ENCODE data around the gene ERFL. TPM values are rescaled to one million over a fixed set of nuclear protein-coding genes. Genes with fewer than 3 reads are reported as not detected.
A peak's percentile ranks its signal among the peaks of the same experiment; 100 is the strongest.

ERFL gene
- total and polyA plus RNA-seq, 2 of the 8 experiments (the other 6 are each of a cell fraction or from before 2014, with no cell fraction given) = 0.12 TPM; not detected in 1

DNA sequence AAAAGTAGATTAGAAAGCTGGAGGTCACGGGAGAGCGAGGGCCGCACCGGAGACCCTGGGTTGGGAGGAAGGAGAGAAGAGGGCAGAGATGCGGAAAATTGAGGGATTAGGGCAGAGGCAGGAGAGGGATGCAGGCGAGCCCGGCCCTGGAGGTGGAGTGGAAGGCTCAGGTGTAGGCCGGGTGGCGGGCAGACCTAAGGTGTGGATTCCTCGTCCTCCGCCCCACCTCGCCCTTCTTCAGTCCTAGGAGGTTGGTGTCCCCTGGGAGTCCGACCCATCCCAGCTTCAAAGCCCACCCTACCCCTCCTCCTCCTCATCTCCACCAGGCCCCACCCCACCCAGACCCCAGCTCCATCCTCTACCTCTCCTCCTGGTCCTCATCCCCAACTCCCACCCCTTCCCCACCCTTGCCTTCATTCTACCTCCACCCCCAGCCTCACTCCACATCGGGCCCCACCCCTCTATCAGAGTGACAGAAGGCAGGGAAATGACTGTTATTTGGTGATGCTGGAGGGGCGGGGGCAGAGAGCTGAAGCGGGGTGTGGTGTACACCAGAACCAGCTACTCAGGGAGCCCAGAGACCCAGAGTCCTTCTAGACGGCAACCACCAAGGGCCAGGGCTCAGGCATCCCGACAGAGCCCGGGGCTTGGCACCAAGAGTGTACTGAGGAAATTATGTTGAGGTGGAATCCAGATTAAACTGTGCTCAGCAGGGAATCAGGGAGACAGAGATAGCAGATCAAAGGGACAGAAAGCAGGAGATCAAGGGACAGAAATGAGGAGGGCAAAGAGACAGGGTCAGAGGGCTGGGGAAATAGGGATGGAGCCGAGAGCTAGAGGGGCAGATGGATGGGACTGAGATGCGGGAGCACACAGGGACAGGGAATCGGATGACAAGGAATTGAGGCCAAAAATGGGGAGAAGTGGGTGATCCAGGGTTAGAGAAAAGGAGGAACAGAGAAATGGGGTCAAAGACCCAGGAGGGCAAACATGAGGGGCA is 6.4 kb downstream of the ERFL start:
- CTCF ChIA-PET (ENCODE audit: partially characterized antibody) = interaction anchor here (0.9 to 2.1 kb wide), 11 partner anchors 9 to 59 kb away, joined by 3 to 9 read pairs (median 3); no protein-coding TSS in a partner anchor
- Histone ChIP-seq H2BK12ac (ENCODE audit: low read depth, low read length) (peak overlapping the region; percentile 75; the same call in 1 of the 2 replicates), H3K27me3 (replicated peaks in 1 of 4; ENCODE audit: control insufficient read depth in 3 of 4, extremely low read depth in 1 of 4, insufficient read depth in 3 of 4, low read length in 3 of 4) (peaks cover 68 to 99% (median 95%) of the 10 kb centered on the region in 4 experiments), H3K4me2 (ENCODE audit: insufficient read depth in 1 of 2, low read depth in 2 of 2, low read length in 2 of 2) (peak overlapping the region; percentile 23 to 53), H3K4ac (replicated peaks; ENCODE audit: insufficient read length, low read depth, low read length) (no peak overlapping the region), H3K79me2 (ENCODE audit: control insufficient read depth in 1 of 2, insufficient read depth in 2 of 2, low read length in 2 of 2) (no peaks in the 10 kb centered on the region), H3K18ac (ENCODE audit: extremely low read depth, low read length) (no peak overlapping the region; the same call in 1 of the 2 replicates), H4K5ac (ENCODE audit: insufficient read length, low read depth, low read length) (no peak overlapping the region), H3K36me3 (ENCODE audit: control insufficient read depth in 2 of 4, insufficient read depth in 4 of 4, low read length in 3 of 4) (no peaks in the 10 kb centered on the region), H2BK20ac (ENCODE audit: low read length) (no peak overlapping the region; the same call in 1 of the 2 replicates), H2AK5ac (ENCODE audit: low read depth, low read length) (0 out of 2 replicates have a peak overlapping the region, but pooled peaks have one; percentile 20), H3K4me1 (replicated peaks in 1 of 4; ENCODE audit: control insufficient read depth in 3 of 4, insufficient read depth in 4 of 4, low read length in 3 of 4) (peaks cover 0 to 14% (median 7%) of the 10 kb centered on the region in 4 experiments; a peak in 6 of 7 replicates), H4K91ac (replicated peaks; ENCODE audit: insufficient read length, low read length) (no peak overlapping the region), H3K14ac (ENCODE audit: insufficient read length) (no peak overlapping the region), H3K4me3 (ENCODE audit: extremely low read depth in 1 of 4, insufficient read depth in 2 of 4, low read depth in 3 of 4, low read length in 4 of 4) (peak overlapping the region; percentile 3 to 44 (median 8); a peak in 5 of 8 replicates), H4K20me1 (replicated peaks in 1 of 2; ENCODE audit: control insufficient read depth in 1 of 2, insufficient read depth in 2 of 2, low read length in 2 of 2) (peaks cover 4 to 42% of the 10 kb centered on the region in 2 experiments), H3K27ac (ENCODE audit: low read depth, low read length) (no peak overlapping the region), H3K23ac (ENCODE audit: insufficient read length) (no peak overlapping the region), H2AFZ (ENCODE audit: low read length) (no peak overlapping the region), H4K8ac (ENCODE audit: extremely low read depth, insufficient read depth, low read length) (peak overlapping the region; percentile 74; the same call in 1 of the 2 replicates), H3K79me1 (ENCODE audit: low read depth, low read length) (no peaks in the 10 kb centered on the region; the same call in 1 of the 2 replicates), H2BK15ac (ENCODE audit: low read length) (no peak overlapping the region), H3K9me3 (ENCODE audit: insufficient read depth in 2 of 2, low read depth in 1 of 2, low read length in 1 of 2) (no peaks in the 10 kb centered on the region), H3K56ac (replicated peaks; ENCODE audit: insufficient read length, low read depth, low read length) (no peak overlapping the region), H2BK5ac (ENCODE audit: low read depth, low read length) (no peak overlapping the region), H3K23me2 (ENCODE audit: low read depth, low read length) (peaks cover 10% of the 10 kb centered on the region), H2BK120ac (replicated peaks; ENCODE audit: low read depth, low read length) (no peak overlapping the region), H3K9ac (replicated peaks in 1 of 4; ENCODE audit: extremely low read depth in 1 of 4, low read depth in 3 of 4, low read length in 3 of 4) (no peak overlapping the region)
- FAIRE-seq = no peak
- 32% methylated on average over 21 of the region's 22 CpGs; no CpG with 5 or more reads in 1 of the 2 experiments for WGBS, 2 experiments (ENCODE audit: extremely low coverage in 1 of 2, insufficient coverage in 1 of 2, insufficient read length in 1 of 2, insufficient replicate concordance in 2 of 2, low coverage in 1 of 2, low lambda C conversion rate in 2 of 2, missing lambda C conversion rate in 1 of 2)
- POLR2A ChIA-PET (ENCODE audit: partially characterized antibody) = interaction anchor here (0.5 to 3.8 kb wide), 12 partner anchors 9 to 86 kb away, joined by 3 to 20 read pairs (median 3); partner anchors contain the start of genes RABAC1 and RPS19
- TF ChIP-seq RNF2 (IDR thresholded peaks at IDR 0.05; ENCODE audit: borderline replicate concordance, low read depth, low read length, missing control alignments, poor library complexity, severe bottlenecking) = peak; percentile 60
- TF ChIP-seq EP300 (IDR thresholded peaks at IDR 0.05; ENCODE audit: borderline replicate concordance in 1 of 2, low read depth in 2 of 2, low read length in 2 of 2) = no peak
- peak; percentile 58 for TF ChIP-seq SUZ12 (IDR thresholded peaks at IDR 0.05; ENCODE audit: low read length)
- TF ChIP-seq CTBP2 (IDR thresholded peaks at IDR 0.05; ENCODE audit: borderline replicate concordance, insufficient read depth, insufficient read length, low read length) = peak; percentile 45
- no peak for TF ChIP-seq KDM4A (IDR thresholded peaks at IDR 0.05; ENCODE audit: low read depth, low read length, severe bottlenecking)
- TF ChIP-seq EZH2 (IDR thresholded peaks at IDR 0.05; ENCODE audit: low read depth, low read length, severe bottlenecking) = peak; percentile 86
- no peak for DNase-seq (ENCODE audit: low read depth in 1 of 2, low spot score in 2 of 2)

All from H1 (cell line).